Activated T-helper 17 cell treated with anti-CD3 and anti-CD28 coated beads, Interleukin-2, amount 50 U/mL, for 72 hours (primary cell): ENCODE results near the gene ZNF799. TPM values are rescaled to one million over a fixed set of nuclear protein-coding genes. Genes with fewer than 3 reads are reported as not detected.
A peak's percentile ranks its signal among the peaks of the same experiment; 100 is the strongest.
"Not testable (repeated sequence)": the region's sequence is repeated elsewhere in the genome, so short reads cannot be mapped to it uniquely, and the experiment has no call there.

Experiments used
- ATAC-seq: fragments of 150-1000 bp; cut with Tn5 transposase; replicated peaks from 2 replicates; pipeline ENCODE4 v1.10.0; 2021; ENCODE audit warnings: mild to moderate bottlenecking, moderate library complexity
- H3K27ac Mint-ChIP-seq: one replicate; pipeline ENCODE4 v1.8.0; 2022; ENCODE audit warnings: mixed read lengths
- H3K27me3 Mint-ChIP-seq: one replicate; pipeline ENCODE4 v1.8.0; 2022; ENCODE audit warnings: mixed read lengths
- H3K36me3 Mint-ChIP-seq: one replicate; pipeline ENCODE4 v1.8.0; 2022; ENCODE audit warnings: low read depth, mild to moderate bottlenecking, mixed read lengths
- H3K4me1 Mint-ChIP-seq: one replicate; pipeline ENCODE4 v1.8.0; 2022; ENCODE audit warnings: mixed read lengths
- H3K4me3 Mint-ChIP-seq: one replicate; pipeline ENCODE4 v1.8.0; 2022; ENCODE audit warnings: mild to moderate bottlenecking, mixed read lengths
- H3K9me3 Mint-ChIP-seq: one replicate; pipeline ENCODE4 v1.8.0; 2022; ENCODE audit warnings: mixed read lengths
- total RNA-seq, 2 donors: library from RNA; stranded (reverse); gene quantifications; one replicate each; pipeline ENCODE4 v1.2.3, GENCODE V29; 2022

The ZNF799 gene
- 1 to 10 TPM; 2.4 to 4.0 TPM for total RNA-seq

DNA sequence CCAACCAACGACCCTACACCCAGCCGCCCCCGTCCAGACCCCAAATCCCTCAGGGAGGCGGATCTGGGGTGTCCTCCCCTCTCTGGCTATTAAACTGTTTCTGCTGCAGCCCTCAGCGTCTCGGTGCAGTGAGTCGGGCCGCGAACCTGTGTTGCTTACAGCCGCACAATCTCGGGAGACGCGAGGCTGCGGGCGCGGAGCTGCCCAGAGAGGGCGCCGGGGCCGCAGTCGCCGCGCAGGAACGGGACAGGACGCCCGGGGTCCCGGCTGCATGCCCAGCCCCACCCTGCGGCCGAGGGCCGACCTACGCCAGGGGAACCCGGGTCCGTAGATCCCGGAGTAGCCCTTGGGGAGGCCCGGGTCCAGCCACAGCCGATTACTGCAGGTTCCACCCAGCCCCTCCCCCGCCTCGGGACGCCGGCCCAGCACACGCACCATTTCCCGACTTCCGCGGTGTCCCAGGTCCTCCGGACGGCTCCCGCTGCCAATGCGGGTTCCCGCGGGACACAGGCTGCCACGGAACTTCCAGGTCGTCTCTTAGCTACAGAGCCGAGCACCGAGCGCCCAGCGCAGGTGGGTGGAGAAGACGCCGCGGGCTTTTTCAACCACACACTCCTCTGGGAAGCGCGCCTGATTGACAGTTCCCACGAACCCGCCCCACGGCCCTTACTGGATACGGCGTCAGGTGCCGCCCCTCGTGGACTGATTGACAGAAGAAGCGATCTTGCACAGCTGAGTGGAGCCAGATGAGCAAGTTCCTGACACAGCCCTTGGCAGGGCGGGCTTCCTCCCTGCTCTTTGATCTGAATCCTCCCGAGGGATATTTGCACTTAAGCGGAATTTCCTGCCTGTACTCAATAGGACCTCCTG, at the start of gene ZNF799:
Gene ZNF799, minus strand, starts transcription at position 639 of the 870 bp plus-strand sequence. Its CDS starts 201 bp downstream, at position 438.
- H3K27ac Mint-ChIP-seq, result peak within 1 kb of the TSS; percentile 82
- H3K9me3 Mint-ChIP-seq, result no peaks in the 10 kb centered on the region
- H3K27me3 Mint-ChIP-seq, result no peaks in the 10 kb centered on the region
- H3K4me1 Mint-ChIP-seq, result no peaks in the 10 kb centered on the region
- ATAC-seq, result peak; percentile 98
- peak within 1 kb of the TSS; percentile 92 for H3K4me3 Mint-ChIP-seq
- H3K36me3 Mint-ChIP-seq, result peaks cover 8% of the 10 kb centered on the region

DNA sequence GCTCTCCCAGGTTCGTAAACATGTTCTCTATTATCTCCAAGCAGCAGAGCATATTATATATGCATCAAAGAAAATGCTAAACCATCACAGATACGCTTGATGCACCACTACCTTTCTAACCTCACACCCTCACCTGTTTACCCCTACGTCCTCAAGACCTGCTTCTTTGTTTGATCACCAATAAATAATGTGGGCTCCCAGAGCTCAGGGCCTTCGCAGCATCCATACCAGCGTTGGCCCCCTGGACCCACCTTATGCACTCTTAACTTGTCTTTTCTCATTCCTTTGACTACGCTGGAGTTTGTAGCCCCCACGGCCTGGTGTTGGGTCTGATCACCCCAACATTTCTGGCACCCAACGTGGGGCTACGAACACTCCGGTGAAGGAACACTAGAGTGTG, 49.8 kb upstream of the ZNF799 start:
- Mint-ChIP-seq H3K4me1 (no peaks in the 10 kb centered on the region), H3K4me3 (no peak overlapping the region), H3K9me3 (peaks cover 24% of the 10 kb centered on the region), H3K27me3 (no peaks in the 10 kb centered on the region), H3K36me3 (no peaks in the 10 kb centered on the region), H3K27ac (no peak overlapping the region)
- ATAC-seq, result no peak

DNA sequence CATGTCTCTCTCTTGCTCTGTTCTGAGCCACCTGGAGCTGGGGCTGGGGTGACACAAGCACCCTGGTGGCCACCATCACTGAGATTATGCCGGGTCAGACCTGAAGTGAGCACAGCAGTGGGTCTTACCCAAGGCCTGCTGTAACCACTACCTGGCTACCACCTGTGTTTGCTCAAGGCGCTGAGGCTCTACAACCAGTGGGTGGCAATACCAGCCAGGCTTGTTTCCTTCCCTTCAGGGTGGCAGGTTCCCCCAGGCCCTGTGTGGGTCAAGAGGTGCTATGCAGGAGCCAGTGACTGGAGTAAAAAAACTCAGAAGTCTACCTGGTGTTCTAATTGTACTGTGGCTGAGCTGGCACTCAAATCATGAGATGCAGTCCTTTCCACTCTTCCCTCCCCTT, 47.7 kb upstream of the ZNF799 start:
- no peaks in the 10 kb centered on the region for H3K36me3 Mint-ChIP-seq
- no peak for ATAC-seq
- no peaks in the 10 kb centered on the region for H3K27me3 Mint-ChIP-seq
- H3K27ac Mint-ChIP-seq, result no peak overlapping the region
- H3K9me3 Mint-ChIP-seq, result peaks cover 31% of the 10 kb centered on the region
- H3K4me1 Mint-ChIP-seq, result no peaks in the 10 kb centered on the region
- no peak overlapping the region for H3K4me3 Mint-ChIP-seq

DNA sequence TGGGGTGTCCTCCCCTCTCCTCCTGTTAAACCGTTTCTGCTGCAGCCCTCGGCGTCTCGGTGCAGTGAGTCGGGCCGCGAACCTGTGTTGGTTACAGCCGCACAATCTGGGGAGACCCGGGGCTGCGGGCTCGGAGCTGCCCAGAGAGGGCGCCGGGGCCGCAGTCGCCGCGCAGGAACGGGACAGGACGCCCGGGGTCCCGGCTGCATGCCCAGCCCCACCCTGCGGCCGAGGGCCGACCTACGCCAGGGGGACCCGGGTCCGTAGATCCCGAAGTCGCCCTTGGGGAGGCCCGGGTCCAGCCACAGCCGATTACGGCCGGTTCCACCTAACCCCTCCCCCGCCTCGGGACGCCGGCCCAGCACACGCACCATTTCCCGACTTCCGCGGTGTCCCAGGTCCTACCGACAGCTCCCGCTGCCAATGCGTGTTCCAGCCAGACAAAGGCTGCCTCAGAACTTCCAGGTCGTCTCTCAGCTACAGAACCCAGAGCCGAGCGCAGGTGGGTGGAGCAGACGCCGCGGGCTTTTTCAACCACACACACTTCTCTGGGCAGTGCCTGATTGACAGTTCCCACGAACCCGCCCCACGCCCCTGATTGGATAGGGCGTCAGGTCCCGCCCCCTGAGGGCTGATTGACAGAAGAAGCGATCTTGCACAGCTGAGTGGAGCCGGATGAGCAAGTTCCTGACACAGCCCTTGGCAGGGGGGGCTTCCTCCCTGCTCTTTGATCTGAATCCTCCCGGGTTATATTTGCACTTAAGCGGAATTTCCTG, 39.7 kb upstream of the ZNF799 start, which contains the start of gene ZNF443:
Gene ZNF443, minus strand, starts transcription at position 481 of the 776 bp plus-strand sequence. Its CDS starts 107 bp downstream, at position 374.
- Mint-ChIP-seq H3K27me3 (no peaks in the 10 kb centered on the region), H3K4me3 (peak within 1 kb of the TSS; percentile 96), H3K4me1 (peaks cover 5% of the 10 kb centered on the region), H3K9me3 (peaks cover 7% of the 10 kb centered on the region), H3K27ac (peak within 1 kb of the TSS; percentile 83), H3K36me3 (no peaks in the 10 kb centered on the region)
- ATAC-seq, result peak; percentile 98

DNA sequence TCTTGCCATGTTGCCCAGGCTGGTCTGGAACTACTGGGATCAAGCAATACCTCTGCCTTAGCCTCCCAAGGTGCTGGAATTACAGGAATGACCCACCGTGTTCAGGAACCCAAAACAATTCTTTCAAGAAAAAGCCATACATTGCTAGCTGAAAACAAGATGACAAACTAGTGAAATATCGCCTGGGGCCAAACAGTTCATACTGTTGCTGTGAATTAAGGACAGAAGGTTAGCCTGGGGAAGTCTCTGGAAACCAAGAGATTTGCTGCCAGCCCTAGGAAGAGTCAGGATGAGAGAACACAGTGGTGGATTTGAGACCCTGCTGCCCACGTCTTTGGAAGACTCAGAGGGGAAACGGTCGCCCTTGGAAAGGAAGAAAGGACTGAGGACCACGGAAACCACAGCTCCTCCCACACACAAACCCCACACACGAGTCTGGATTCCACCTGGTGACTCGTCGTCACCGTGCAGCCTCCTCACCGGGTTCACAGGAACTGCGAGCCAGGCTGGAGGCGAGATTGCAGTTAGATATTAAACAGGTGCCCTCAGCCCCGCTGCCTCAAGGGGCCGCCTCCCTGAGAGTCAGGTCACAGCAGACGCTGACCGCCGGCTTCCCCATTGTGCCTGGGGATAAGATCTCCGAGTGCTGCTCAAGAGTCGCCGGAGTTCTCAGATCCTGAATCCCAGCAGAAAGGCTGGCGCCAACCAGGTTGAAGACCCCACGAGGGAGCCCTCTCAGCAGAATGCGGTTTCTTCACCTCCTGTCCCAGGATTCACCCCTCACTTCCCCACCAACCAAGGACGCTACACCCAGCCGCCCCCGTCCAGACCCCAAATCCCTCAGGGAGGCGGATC, 38.8 kb upstream of the ZNF799 start:
- H3K36me3 Mint-ChIP-seq, H3K4me1 Mint-ChIP-seq, H3K27me3 Mint-ChIP-seq: not testable (repeated sequence)
- ATAC-seq, result peak; percentile 42
- H3K27ac Mint-ChIP-seq, result peak overlapping the region; percentile 83
- H3K4me3 Mint-ChIP-seq, result peak overlapping the region; percentile 96
- H3K9me3 Mint-ChIP-seq, result peaks cover 11% of the 10 kb centered on the region

DNA sequence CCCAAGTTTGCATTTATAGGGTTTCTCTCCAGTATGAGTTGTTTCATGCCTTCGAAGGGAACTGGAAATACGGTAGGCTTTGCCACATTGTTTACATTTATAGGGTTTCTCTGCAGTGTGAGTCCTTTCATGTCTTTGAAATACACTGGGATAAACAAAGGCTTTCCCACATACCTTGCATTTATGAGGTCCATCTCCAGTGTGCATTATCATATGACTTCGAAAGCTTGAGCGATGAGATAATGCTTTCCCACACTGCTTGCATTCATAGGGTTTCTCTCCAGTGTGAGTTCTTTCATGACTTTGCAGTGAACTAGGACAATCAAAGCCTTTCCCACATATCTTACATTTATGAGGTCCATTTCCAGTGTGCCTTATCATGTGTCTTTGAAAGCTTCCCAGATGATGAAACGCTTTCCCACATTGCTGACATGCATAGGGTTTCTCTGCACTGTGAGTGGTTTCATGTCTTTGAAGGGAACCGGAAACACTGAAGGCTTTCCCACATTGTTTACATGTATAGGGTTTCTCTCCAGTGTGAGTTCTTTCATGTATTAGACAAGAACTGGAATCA, 29.7 kb upstream of the ZNF799 start:
- H3K4me1 Mint-ChIP-seq, H3K4me3 Mint-ChIP-seq, H3K27ac Mint-ChIP-seq, ATAC-seq, H3K27me3 Mint-ChIP-seq: not testable (repeated sequence)
- Mint-ChIP-seq H3K36me3 (peaks cover 63% of the 10 kb centered on the region), H3K9me3 (peaks cover 21% of the 10 kb centered on the region)

DNA sequence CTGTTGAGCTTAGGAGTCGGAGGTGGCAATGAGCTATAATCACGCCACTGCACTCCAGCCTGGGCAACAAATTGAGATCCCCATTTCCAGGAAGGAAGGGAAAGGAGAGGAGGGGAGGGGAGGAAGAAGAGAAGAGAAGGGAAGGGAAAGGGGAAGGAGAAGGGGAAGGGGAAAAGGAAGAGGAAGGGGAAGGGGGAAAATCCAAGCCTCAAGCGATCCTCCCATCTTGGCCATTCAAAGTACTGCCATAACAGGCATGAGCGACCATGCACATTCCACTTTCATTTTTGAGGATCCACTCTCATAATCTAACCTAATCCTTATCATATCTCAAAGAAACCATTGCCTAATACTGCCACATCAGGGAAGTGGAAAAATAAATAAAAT, 24.8 kb upstream of the ZNF799 start:
- Mint-ChIP-seq H3K27ac (no peak overlapping the region), H3K36me3 (peaks cover 26% of the 10 kb centered on the region), H3K9me3 (peaks cover 9% of the 10 kb centered on the region), H3K4me1 (no peaks in the 10 kb centered on the region), H3K27me3 (no peaks in the 10 kb centered on the region), H3K4me3 (no peak overlapping the region)
- ATAC-seq, result no peak

DNA sequence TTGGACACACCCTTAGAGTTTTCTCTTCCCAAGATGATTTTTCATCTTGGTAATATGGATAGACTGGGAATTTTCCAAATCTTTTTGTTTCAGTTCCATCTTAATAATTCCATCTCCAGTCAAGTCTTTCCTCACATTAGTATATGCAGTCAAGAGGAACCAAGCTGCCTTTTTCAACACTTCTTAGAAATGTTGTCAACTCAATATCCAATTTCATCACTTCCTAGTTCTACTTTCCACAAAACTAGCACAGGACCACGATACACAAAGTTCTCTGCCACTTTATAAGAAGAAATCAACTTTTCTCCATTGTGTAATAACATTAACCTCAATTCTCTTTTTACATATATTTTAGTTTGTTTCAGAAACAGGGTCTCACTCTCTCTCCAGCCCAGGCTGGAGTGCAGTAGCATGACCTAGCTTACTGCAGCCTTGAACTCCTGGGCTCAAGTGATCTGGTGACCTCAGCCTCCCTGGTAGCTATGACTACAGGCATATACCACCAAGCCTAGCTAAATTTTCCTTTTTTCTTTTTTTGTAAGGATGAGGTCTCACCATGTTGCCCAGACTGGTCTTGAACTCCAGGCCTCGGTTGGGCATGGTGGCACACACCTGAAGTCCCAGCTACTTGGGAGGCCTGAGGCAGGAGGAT, 24.3 kb upstream of the ZNF799 start:
- peaks cover 21% of the 10 kb centered on the region for H3K36me3 Mint-ChIP-seq
- no peaks in the 10 kb centered on the region for H3K4me1 Mint-ChIP-seq
- H3K4me3 Mint-ChIP-seq, result no peak overlapping the region
- H3K27me3 Mint-ChIP-seq, result no peaks in the 10 kb centered on the region
- ATAC-seq, result no peak
- peaks cover 8% of the 10 kb centered on the region for H3K9me3 Mint-ChIP-seq
- no peak overlapping the region for H3K27ac Mint-ChIP-seq

DNA sequence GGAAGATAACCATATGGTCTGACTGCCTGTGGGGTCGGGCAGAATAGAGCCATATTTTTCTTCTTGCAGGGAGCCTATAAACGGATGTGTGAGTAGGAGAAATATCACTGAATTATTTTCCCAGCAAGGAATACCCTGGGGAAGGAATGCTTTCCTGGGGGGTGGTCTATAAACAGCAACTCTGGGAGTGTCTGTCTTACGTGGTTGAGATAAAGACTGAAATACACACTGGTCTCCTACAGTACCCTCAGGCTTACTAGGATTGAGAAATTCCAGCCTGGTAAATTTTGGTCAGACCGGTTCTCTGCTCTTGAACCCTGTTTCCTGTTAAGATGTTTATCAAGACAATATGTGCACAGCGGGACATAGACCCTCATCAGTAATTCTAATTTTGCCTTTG, 16.2 kb upstream of the ZNF799 start:
- H3K9me3 Mint-ChIP-seq, ATAC-seq, H3K36me3 Mint-ChIP-seq, H3K27me3 Mint-ChIP-seq, H3K27ac Mint-ChIP-seq, H3K4me1 Mint-ChIP-seq, H3K4me3 Mint-ChIP-seq: not testable (repeated sequence)

DNA sequence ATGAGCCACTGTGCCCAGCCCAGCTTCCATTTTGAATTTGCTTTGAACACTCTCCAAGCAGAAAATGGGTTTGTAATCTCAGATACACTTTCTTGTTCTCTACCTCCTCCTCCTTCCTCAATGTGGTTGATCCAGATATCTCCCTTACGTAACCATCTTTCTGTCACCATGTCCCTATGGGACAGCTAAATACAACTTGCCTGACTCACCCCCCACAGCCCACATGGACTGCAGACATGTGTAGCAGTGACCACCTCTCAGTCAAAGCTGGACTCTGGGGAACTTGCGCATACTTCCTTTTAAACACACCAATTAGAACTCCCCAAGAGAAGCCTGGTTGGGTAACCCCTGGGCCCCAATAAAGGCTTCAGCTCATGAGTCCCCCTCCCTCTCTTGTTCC, 10.8 kb upstream of the ZNF799 start:
- no peak for ATAC-seq
- no peak overlapping the region for H3K4me3 Mint-ChIP-seq
- H3K9me3 Mint-ChIP-seq, result peaks cover 6% of the 10 kb centered on the region

DNA sequence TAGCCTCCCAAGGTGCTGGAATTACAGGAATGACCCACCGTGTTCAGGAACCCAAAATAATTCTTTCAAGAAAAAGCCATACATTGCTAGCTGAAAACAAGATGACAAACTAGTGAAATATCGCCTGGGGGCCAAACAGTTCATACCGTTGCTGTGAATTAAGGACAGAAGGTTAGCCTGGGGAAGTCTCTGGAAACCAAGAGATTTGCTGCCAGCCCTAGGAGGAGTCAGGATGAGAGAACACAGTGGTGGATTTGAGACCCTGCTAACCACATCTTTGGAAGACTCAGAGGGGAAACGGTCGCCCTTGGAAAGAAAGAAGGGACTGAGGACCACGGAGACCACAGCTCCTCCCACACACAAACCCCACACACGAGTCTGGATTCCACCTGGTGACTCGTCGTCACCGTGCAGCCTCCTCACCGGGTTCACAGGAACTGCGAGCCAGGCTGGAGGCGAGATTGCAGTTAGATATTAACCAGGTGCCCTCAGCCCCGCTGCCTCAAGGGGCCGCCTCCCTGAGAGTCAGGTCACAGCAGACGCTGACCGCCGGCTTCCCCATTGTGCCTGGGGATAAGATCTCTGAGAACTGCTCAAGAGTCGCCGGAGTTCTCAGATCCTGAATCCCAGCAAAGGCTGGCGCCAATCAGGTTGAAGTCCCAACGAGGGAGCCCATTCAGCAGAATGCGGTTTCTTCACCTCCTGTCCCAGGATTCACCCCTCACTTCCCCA, 1.0 kb downstream of the ZNF799 start:
- H3K9me3 Mint-ChIP-seq, H3K4me1 Mint-ChIP-seq, H3K27me3 Mint-ChIP-seq: not testable (repeated sequence)
- peak overlapping the region; percentile 82 for H3K27ac Mint-ChIP-seq
- peak overlapping the region; percentile 92 for H3K4me3 Mint-ChIP-seq
- peak; percentile 41 for ATAC-seq
- peaks cover 14% of the 10 kb centered on the region for H3K36me3 Mint-ChIP-seq

More for the DNA sequence above, 10.8 kb upstream of the ZNF799 start:
- Mint-ChIP-seq H3K27me3 (no peaks in the 10 kb centered on the region), H3K4me1 (no peaks in the 10 kb centered on the region), H3K36me3 (no peaks in the 10 kb centered on the region), H3K27ac (no peak overlapping the region)

DNA sequence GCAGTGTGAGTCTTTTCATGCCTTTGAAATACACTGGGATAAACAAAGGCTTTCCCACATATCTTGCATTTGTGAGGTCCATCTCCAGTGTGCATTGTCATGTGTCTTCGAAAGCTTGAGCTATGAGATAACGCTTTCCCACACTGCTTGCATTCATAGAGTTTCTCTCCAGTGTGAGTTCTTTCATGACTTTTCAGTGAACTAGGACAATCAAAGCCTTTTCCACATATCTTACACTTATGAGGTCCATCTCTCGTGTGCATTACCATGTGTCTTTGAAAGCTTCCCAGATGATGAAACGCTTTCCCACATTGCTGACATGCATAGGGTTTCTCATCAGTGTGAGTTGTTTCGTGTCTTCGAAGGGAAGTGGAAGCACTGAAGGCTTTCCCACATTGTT, 9.9 kb downstream of the ZNF799 start:
- H3K4me1 Mint-ChIP-seq, H3K27ac Mint-ChIP-seq, ATAC-seq, H3K4me3 Mint-ChIP-seq, H3K27me3 Mint-ChIP-seq: not testable (repeated sequence)
- H3K9me3 Mint-ChIP-seq, result peaks cover 15% of the 10 kb centered on the region
- H3K36me3 Mint-ChIP-seq, result peaks cover 60% of the 10 kb centered on the region

DNA sequence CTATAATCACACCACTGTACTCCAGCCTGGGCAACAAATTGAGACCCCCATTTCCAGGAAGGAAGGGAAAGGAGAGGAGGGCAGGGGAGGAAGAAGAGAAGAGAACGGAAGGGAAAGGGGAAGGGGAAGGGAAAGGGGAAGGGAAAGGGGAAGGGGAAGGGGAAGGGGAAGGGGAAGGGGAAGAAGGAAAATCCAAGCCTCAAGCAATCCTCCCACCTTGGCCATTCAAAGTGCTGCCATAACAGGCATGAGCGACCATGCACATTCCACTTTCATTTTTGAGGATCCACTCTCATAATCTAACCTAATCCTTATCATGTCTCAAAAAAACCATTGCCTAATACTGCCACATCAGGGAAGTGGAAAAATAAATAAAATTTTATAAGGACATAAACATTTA, 14.7 kb downstream of the ZNF799 start:
- Mint-ChIP-seq H3K36me3 (peaks cover 26% of the 10 kb centered on the region), H3K9me3 (peaks cover 17% of the 10 kb centered on the region)
- not testable (repeated sequence) for H3K4me1 Mint-ChIP-seq, H3K27ac Mint-ChIP-seq, ATAC-seq, H3K4me3 Mint-ChIP-seq, H3K27me3 Mint-ChIP-seq
